NCI-H345 treated with DMSO at 0.1 percent for 48 hours (cell line): ENCODE results near the gene FBXL17.

Experiments
- DNase-seq: peaks from one replicate; lab custom pipeline; 2025; ENCODE audit not compliant: unreplicated experiment; lab: John Stamatoyannopoulos, UW

The FBXL17 gene

GRCh38 chr5:107824821-107825220 is 557.1 kb downstream of the FBXL17 start:
- DNase-seq, result no peak

GRCh38 chr5:107821288-107821687 is 560.6 kb downstream of the FBXL17 start:
- DNase-seq, result no peak

DNA sequence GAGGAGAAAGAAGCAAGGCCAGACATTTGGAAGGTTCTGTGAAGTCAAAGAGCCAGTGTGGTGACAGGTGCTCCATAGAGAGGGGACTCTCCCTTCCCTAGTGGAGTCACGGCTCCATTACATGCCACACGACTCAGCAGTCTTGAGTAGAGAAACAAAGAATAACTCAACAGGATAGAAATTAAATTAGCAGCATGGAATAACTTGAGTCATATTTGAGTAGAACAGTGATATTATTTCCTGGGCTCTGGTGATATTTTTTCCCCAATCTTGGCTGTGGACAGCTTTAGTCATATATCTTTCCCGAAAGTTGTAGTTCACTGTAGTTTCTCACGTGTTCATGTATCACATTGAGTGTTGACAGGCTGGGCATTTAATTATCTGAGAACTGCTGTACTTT is 561.5 kb downstream of the FBXL17 start:
- no peak for DNase-seq

DNA sequence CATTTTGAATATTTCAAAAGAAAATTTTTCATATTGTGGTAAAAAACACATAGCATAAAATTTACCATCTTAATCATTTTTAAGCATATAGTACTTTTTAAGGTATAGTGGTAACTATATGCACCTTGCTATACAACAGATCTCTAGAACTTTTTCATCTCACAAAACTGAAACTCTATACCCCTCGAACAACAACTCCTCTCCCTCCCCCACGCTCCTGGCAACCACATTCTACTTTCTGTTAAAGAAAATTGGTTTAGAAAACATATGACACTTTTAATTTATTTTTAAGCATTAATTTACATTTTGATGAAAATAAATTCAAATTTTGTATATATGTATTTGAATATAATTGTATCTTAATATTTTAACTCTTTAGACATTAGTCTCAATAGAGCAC is 563.9 kb downstream of the FBXL17 start:
- DNase-seq, result no peak

DNA sequence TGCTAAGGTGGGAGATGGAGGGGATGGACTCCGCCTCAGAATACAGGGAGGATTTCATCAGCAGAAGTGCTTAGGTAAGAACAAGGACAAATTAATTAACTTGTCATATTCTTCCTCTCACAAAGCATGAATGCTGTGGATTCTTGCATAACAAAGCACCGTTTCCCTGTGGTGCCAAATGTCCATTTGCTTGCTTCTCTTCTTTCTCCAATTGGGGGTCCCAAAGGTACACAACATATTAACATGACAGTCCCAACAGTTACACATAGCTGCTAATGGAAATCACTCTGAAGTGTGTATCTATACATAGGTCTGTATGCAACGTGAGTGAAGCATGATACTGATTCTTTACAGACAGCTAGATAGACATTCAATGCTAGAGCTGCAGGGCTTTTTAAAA is 564.5 kb downstream of the FBXL17 start:
- no peak for DNase-seq

DNA sequence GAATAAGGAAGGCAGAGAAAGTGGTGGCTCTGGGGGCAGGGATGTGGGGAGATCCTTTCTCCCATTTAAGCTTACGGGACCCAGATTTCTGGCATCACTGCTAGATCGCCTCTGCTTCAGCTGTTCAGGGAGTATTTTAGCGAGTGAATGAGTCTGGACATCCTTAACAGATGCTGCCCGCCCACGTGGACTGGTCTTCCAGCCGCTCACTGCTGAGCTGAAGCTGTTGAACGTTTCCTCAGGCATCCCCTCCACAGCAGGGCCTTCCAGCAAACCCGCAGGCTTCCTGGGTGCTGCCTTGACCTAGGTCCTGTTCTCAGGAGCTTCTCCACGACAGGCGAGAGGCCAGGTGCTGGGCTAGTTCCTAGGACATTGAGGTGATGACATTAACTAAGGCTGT is 566.8 kb downstream of the FBXL17 start:
- no peak for DNase-seq

- no peak for DNase-seq
Observed at GRCh38 chr5:107814183-107814827, 567.6 kb downstream of the FBXL17 start.

- DNase-seq, result no peak
Observed at GRCh38 chr5:107813559-107813958, 568.3 kb downstream of the FBXL17 start.

GRCh38 chr5:107812570-107813141 is 569.2 kb downstream of the FBXL17 start:
- DNase-seq, result no peak

DNA sequence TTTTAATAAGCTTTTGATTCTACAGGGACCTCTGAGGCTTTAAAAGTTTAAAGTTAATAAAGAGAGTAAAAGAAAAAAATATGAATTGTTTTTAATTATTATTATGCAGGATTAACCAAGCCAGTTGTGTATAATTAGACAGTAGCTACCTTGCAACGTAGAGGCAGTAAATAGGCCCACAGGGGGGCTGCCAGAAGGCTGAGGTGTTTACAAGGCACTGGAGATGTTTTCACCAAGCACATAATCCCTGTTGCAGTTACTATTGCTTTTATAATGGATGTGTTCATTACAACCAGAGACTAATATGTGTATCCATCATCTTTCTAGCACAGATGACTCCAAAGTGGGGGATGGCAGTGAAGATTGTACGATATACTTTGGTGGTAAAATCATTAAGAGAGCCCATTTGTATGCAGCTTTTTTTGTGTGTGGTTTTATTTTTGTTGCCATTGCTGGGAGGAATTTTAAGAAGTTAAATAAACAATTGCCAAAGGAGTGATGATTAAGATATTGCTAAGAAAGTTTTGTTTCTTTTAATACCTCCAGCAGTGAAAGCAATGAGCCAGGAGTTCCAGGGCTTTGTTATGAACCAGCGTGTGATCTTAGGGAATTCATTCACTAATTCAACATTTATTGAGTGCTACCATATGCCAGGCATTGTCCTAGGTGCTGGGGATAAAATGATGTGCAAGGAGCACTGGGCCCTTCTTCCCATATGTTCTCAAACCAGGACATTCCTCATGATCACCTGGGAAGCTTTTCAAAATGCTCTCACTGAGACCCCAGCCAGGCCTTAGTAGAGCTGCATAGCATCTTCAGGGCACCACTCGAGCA is 572.5 kb downstream of the FBXL17 start:
- no peak for DNase-seq
